Panc1 (cell line): Measurements from ENCODE around the gene TNN. TPM values are rescaled to one million over a fixed set of nuclear protein-coding genes. Genes with fewer than 3 reads are reported as not detected.

Experiments used
- ATAC-seq: fragments of 200-7000 bp; cut with Tn5 transposase; 2 replicates; pipeline ENCODE4 v1.9.1; 2020; ENCODE audit warnings: mild to moderate bottlenecking, moderate library complexity
- BruUV-seq: library from RNA; stranded (reverse); fragments of 400-500 nt; replicated peaks from 2 replicates; lab custom pipeline; 2021; lab: Mats Ljungman, UMichigan
- CTCF ChIA-PET: fragments of 300-600 bp; sonication (Branson Sonifier 250); formaldehyde crosslinking; loops from one replicate; lab custom pipeline; 2022; ENCODE audit warnings: antibody characterized with exemption; lab: Charles Lee
- POLR2A ChIA-PET: fragments of 300-600 bp; sonication (Branson Sonifier 250); formaldehyde crosslinking; loops from one replicate; lab custom pipeline; 2022; ENCODE audit warnings: antibody characterized with exemption; lab: Charles Lee
- DNase-seq: peaks from one replicate; pipeline ENCODE4 v3.0.0-alpha.2; 2010; ENCODE audit warnings: low read depth, low spot score
- H3K27ac ChIP-seq: 2 replicates; pipeline ENCODE4 v1.5.1; 2011; ENCODE audit warnings: mild to moderate bottlenecking, low read length, inconsistent platforms
- H3K27me3 ChIP-seq: fragments of 200-500 bp; sonication (Bioruptor generic); 2 replicates; pipeline ENCODE4 v1.6.0; 2014; ENCODE audit warnings: low read length, inconsistent platforms; ENCODE audit not compliant: control insufficient read depth, insufficient read depth
- H3K36me3 ChIP-seq: fragments of 200-500 bp; sonication (Bioruptor generic); 2 replicates; pipeline ENCODE4 v1.5.1; 2014; ENCODE audit warnings: inconsistent platforms, mild to moderate bottlenecking, low read length, moderate library complexity; ENCODE audit not compliant: control insufficient read depth, insufficient read depth
- H3K4me1 ChIP-seq: 2 replicates; pipeline ENCODE4 v1.5.1; 2011; ENCODE audit warnings: inconsistent platforms, mild to moderate bottlenecking, low read length, moderate library complexity; ENCODE audit not compliant: control insufficient read depth, insufficient read depth
- H3K4me3 ChIP-seq, 2 experiments: 2 replicates each; pipeline ENCODE4 v1.5.1; 2011 to 2012; ENCODE audit warnings: low read depth in 2 of 2, low read length in 2 of 2, mild to moderate bottlenecking in 2 of 2, inconsistent platforms in 1 of 2, moderate library complexity in 1 of 2
- H3K9me3 ChIP-seq: fragments of 200-500 bp; sonication (Bioruptor generic); 2 replicates; pipeline ENCODE4 v1.5.1; 2014; ENCODE audit warnings: low read depth, mild to moderate bottlenecking, inconsistent platforms, low read length, moderate library complexity; ENCODE audit not compliant: control insufficient read depth, insufficient read depth
- CTCF ChIP-seq: fragments of 450-650 bp; IDR thresholded peaks from 2 replicates; pipeline ENCODE4 v1.5.1; 2017; ENCODE audit warnings: mild to moderate bottlenecking
- POLR2AphosphoS5 ChIP-seq: IDR thresholded peaks from 2 replicates; pipeline ENCODE4 v1.6.1; 2012; ENCODE audit warnings: mild to moderate bottlenecking, low read depth, low read length, moderate library complexity
- REST ChIP-seq, 2 experiments: IDR thresholded peaks; 2 replicates each; pipeline ENCODE4 v1.6.1; 2011 to 2012; ENCODE audit warnings: low read depth in 2 of 2, control low read depth in 1 of 2, low read length in 1 of 2, mild to moderate bottlenecking in 1 of 2, moderate library complexity in 1 of 2; ENCODE audit not compliant: insufficient read depth in 1 of 2
- SIN3A ChIP-seq: IDR thresholded peaks from 2 replicates; pipeline ENCODE4 v1.6.1; 2012; ENCODE audit warnings: low read depth, mild to moderate bottlenecking, low read length, moderate library complexity, borderline replicate concordance; ENCODE audit not compliant: insufficient read depth
- TCF7L2 ChIP-seq: IDR thresholded peaks from 2 replicates; pipeline ENCODE4 v1.6.1; 2011; ENCODE audit warnings: mild to moderate bottlenecking, low read depth, low read length, inconsistent platforms
- in situ Hi-C: cut with HindIII; loops from 2 replicates; pipeline ENCODE4 v1.10.0; 2016; ENCODE audit warnings: low sequenced_read_pairs, low pct_unique_long_range_greater_than_20kb
- intact Hi-C: fragments of 100-400 bp; cut with micrococcal nuclease; formaldehyde crosslinking; loops from one replicate; pipeline ENCODE4 v1.10.0; 2022; ENCODE audit not compliant: unreplicated experiment
- total RNA-seq: library from RNA; stranded (reverse); gene quantifications from one replicate; pipeline ENCODE4 v1.2.1, GENCODE V29; 2021; ENCODE audit not compliant: unreplicated experiment

TNN gene
- total RNA-seq, 1 experiment from 2014 or later: not detected

GRCh38 chr1:175178456-175178855 lies 110.8 kb downstream of the TNN start:
- TF ChIP-seq SIN3A (no peak), TCF7L2 (no peak), POLR2AphosphoS5 (no peak), REST (IDR thresholded peaks at IDR 0.05; ENCODE audit: insufficient read depth in 1 of 2, low read depth in 2 of 2, low read length in 1 of 2) (no peak), CTCF (no peak)
- no peak overlapping the region for H3K4me3 ChIP-seq
- no peaks in the 10 kb centered on the region for H3K4me1 ChIP-seq
- ATAC-seq (no peak), DNase-seq (no peak)
- POLR2A ChIA-PET: no interaction called here
- CTCF ChIA-PET: no interaction called here
- no TSS peak for BruUV-seq
- in situ Hi-C loops: no loop called here
- H3K9me3 ChIP-seq: no peaks in the 10 kb centered on the region
- H3K27me3 ChIP-seq: no peaks in the 10 kb centered on the region
- no peak overlapping the region for H3K27ac ChIP-seq
- intact Hi-C loops: no loop called here
- no peaks in the 10 kb centered on the region for H3K36me3 ChIP-seq

GRCh38 chr1:175179837-175180590 lies 112.4 kb downstream of the TNN start:
- intact Hi-C loops (no loop called here), in situ Hi-C loops (no loop called here)
- no peaks in the 10 kb centered on the region for H3K4me1 ChIP-seq
- BruUV-seq: no TSS peak
- CTCF ChIA-PET: no interaction called here
- no peak overlapping the region for H3K27ac ChIP-seq
- no peaks in the 10 kb centered on the region for H3K36me3 ChIP-seq
- no peak overlapping the region for H3K4me3 ChIP-seq
- H3K9me3 ChIP-seq: no peaks in the 10 kb centered on the region
- POLR2A ChIA-PET: no interaction called here
- DNase-seq (no peak), ATAC-seq (no peak)
- no peaks in the 10 kb centered on the region for H3K27me3 ChIP-seq
- TF ChIP-seq CTCF: no peak
- TF ChIP-seq REST (IDR thresholded peaks at IDR 0.05; ENCODE audit: insufficient read depth in 1 of 2, low read depth in 2 of 2, low read length in 1 of 2): no peak
- no peak for TF ChIP-seq POLR2AphosphoS5
- no peak for TF ChIP-seq TCF7L2
- TF ChIP-seq SIN3A: no peak
